GM23248 (cell line): ENCODE measurements around the gene FKBP8.

ENCODE experiments used
- EZH2 ChIP-seq: fragments of 200-600 bp; sonication (generic); IDR thresholded peaks from 2 replicates; pipeline ENCODE4 v1.6.1; 2018; ENCODE audit warnings: antibody characterized with exemption, mild to moderate bottlenecking; ENCODE audit not compliant: insufficient read depth, poor library complexity, severe bottlenecking
- EZH2phosphoT487 ChIP-seq: fragments of 200-600 bp; sonication (generic); IDR thresholded peaks from 2 replicates; pipeline ENCODE4 v1.6.1; 2018; ENCODE audit warnings: antibody characterized with exemption, moderate library complexity, mild to moderate bottlenecking, low read depth; ENCODE audit not compliant: insufficient read depth

GRCh38 chr19:18503971-18504885 is 39.1 kb downstream of the FKBP8 start:
- no peak for TF ChIP-seq EZH2
- TF ChIP-seq EZH2phosphoT487 = no peak
